Thyroid gland (tissue), 4 donors: ENCODE results near the gene BORCS6. TPM values are rescaled to one million over a fixed set of nuclear protein-coding genes. Genes with fewer than 3 reads are reported as not detected.
A peak's percentile ranks its signal among the peaks of the same experiment; 100 is the strongest.

Experiments used
- DNase-seq, 2 donors: peaks; one replicate each; pipeline ENCODE4 v3.0.0-alpha.2; 2019
- H3K27ac ChIP-seq, 3 donors: fragments of 200-600 bp; sonication (generic); 1 replicate in 2 of 3; 2 replicates in 1 of 3; pipeline ENCODE4 v1.5.1; 2016 to 2019; ENCODE audit warnings: mild to moderate bottlenecking in 1 of 3, moderate library complexity in 1 of 3
- H3K27me3 ChIP-seq: fragments of 200-600 bp; sonication (generic); one replicate; pipeline ENCODE4 v1.5.1; 2019
- H3K36me3 ChIP-seq, 2 donors: fragments of 200-600 bp; sonication (generic); one replicate each; pipeline ENCODE4 v1.5.1; 2016 to 2019
- H3K4me1 ChIP-seq, 2 donors: fragments of 200-600 bp; sonication (generic); one replicate each; pipeline ENCODE4 v1.5.1; 2017 to 2019
- H3K4me3 ChIP-seq, 3 donors: fragments of 200-600 bp; sonication (generic); replicated peaks in 1 of 3; 1 replicate in 2 of 3; 2 replicates in 1 of 3; pipeline ENCODE4 v1.5.1; 2016; ENCODE audit warnings: mild to moderate bottlenecking in 1 of 3
- H3K9me3 ChIP-seq: fragments of 200-600 bp; sonication (generic); one replicate; pipeline ENCODE4 v1.5.1; 2017
- POLR2A ChIP-seq, 2 donors: fragments of 450-650 bp; IDR thresholded peaks; one replicate each; pipeline ENCODE4 v1.6.1; 2017; ENCODE audit warnings: antibody characterized with exemption in 2 of 2, mild to moderate bottlenecking in 2 of 2, moderate library complexity in 1 of 2
- WGBS, 2 donors: methylation state at CpG; one replicate each; pipeline ENCODE4 v1.1.5; 2017; 5-methylcytosine and 5-hydroxymethylcytosine counted together
- intact Hi-C: fragments of 100-400 bp; cut with DNase I; formaldehyde crosslinking; loops from one replicate; pipeline ENCODE4 v1.15.1; 2023
- total RNA-seq, 4 donors: library from RNA; depleted of rRNA; stranded (reverse); fragments of >200 nt; gene quantifications; one replicate each; pipeline ENCODE4 v1.2.3, GENCODE V29; 2016
- TF ChIP-seq, protein P1 (sequence below), 6 experiments: fragments of 200-600 bp in 3 of 6; fragments of 450-650 bp in 3 of 6; sonication (generic) in 3 of 6; IDR thresholded peaks; one replicate each; pipeline ENCODE4 v1.5.1; 2016 to 2019; ENCODE audit warnings: antibody characterized with exemption in 6 of 6, mild to moderate bottlenecking in 2 of 6, inconsistent platforms in 1 of 6, moderate library complexity in 1 of 6

Gene BORCS6
- total RNA-seq, 4 donors from 2014 or later: 7.7 to 17.0 (median 15.5) TPM

GRCh38 chr17:8234361-8235270, 44.6 kb upstream of the BORCS6 start:
- WGBS, 2 donors: 90 to 94% methylated on average over 21 of the region's 21 CpGs
- intact Hi-C loops: no loop called here
- Histone ChIP-seq H3K36me3 (peaks cover 77 to 84% of the 10 kb centered on the region in 2 donors), H3K27ac (no peak overlapping the region), H3K4me3 (no peak overlapping the region), H3K9me3 (no peaks in the 10 kb centered on the region), H3K4me1 (no peaks in the 10 kb centered on the region), H3K27me3 (no peaks in the 10 kb centered on the region)
- TF ChIP-seq POLR2A (IDR thresholded peaks at IDR 0.05): no peak
- TF ChIP-seq, protein P1, sequence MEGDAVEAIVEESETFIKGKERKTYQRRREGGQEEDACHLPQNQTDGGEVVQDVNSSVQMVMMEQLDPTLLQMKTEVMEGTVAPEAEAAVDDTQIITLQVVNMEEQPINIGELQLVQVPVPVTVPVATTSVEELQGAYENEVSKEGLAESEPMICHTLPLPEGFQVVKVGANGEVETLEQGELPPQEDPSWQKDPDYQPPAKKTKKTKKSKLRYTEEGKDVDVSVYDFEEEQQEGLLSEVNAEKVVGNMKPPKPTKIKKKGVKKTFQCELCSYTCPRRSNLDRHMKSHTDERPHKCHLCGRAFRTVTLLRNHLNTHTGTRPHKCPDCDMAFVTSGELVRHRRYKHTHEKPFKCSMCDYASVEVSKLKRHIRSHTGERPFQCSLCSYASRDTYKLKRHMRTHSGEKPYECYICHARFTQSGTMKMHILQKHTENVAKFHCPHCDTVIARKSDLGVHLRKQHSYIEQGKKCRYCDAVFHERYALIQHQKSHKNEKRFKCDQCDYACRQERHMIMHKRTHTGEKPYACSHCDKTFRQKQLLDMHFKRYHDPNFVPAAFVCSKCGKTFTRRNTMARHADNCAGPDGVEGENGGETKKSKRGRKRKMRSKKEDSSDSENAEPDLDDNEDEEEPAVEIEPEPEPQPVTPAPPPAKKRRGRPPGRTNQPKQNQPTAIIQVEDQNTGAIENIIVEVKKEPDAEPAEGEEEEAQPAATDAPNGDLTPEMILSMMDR (IDR thresholded peaks at IDR 0.05): no peak
- no peak for DNase-seq

DNA sequence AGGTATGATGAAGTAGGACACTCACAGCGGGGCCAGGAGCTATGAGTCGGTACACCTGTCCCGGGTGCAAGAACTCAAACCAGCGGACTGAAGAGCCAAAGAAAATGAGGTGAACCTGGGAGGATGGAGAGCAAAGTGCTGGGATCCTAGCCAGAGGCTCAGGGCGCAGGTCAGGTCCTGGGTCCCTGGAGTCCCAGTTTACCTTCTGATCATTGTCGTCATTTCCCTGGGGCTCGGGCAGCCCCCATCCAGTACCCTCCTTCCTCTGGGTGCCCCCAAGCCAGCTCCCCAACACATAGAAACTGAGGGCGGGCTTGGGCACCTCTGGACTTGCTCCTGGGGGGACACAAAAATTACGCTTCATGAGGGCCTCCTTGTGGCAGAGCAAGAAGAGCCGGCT, 41.7 kb upstream of the BORCS6 start:
- WGBS, 2 donors: 95 to 96% methylated on average over 10 of the region's 10 CpGs
- Histone ChIP-seq H3K27ac (no peak overlapping the region), H3K36me3 (peaks cover 83 to 93% of the 10 kb centered on the region in 2 donors), H3K27me3 (no peaks in the 10 kb centered on the region), H3K9me3 (no peaks in the 10 kb centered on the region), H3K4me3 (no peak overlapping the region), H3K4me1 (no peaks in the 10 kb centered on the region)
- TF ChIP-seq POLR2A (IDR thresholded peaks at IDR 0.05): no peak
- TF ChIP-seq, protein P1 (IDR thresholded peaks at IDR 0.05): no peak
- intact Hi-C loops: no loop called here
- DNase-seq: no peak

GRCh38 chr17:8227238-8227581, 37.2 kb upstream of the BORCS6 start:
- intact Hi-C loops: loop anchor here (10.0 kb wide), 2 partner anchors 68 to 102 kb away; partner anchors contain the start of genes HES7 and SLC25A35
- Histone ChIP-seq H3K27ac (peak overlapping the region in 2 of 3 donors; percentile 32 to 59), H3K9me3 (no peaks in the 10 kb centered on the region), H3K36me3 (peaks cover 43 to 52% of the 10 kb centered on the region in 2 donors), H3K4me1 (peaks cover 8 to 12% of the 10 kb centered on the region in 2 donors), H3K27me3 (no peaks in the 10 kb centered on the region), H3K4me3 (no peak overlapping the region)
- 80 to 83% methylated on average over 4 of the region's 4 CpGs for WGBS, 2 donors
- TF ChIP-seq POLR2A (IDR thresholded peaks at IDR 0.05): no peak
- TF ChIP-seq, protein P1 (IDR thresholded peaks at IDR 0.05): no peak
- DNase-seq: no peak

DNA sequence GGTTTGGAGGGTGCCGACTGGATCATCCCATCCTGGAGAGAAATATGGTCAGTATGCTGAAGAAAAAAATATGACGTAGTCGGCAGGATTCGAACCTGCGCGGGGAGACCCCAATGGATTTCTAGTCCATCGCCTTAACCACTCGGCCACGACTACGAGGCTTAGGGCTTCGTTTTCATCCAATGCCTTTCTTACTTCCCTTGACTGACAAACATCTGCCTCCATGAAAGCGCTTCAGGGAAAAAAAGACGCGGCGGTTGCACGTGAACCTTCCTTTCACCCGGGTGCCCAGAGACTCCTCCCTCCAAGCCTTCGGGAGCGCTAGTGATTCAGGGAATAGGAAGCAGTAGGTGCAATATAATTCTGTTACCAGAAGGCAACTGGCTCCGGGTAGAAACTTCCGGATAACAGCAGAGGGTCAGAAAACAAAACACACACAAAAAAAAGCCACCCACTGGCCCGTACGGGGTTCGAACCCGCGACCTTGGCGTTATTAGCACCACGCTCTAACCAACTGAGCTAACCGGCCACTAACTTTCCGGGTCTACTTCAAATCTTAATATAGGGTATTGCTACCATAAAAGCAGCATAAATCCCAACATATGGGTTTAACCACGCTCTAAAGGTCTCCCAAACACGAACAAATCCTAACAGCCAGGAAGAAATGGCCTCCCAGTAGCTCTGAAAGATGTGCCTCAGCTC, 36.7 kb upstream of the BORCS6 start:
- H3K36me3 ChIP-seq: peaks cover 38 to 47% of the 10 kb centered on the region in 2 donors
- 11 to 15% methylated on average over 30 to 32 of the region's 32 CpGs for whole genome bisulfite sequencing, 2 donors
- intact Hi-C loops: loop anchor here (10.0 kb wide), 2 partner anchors 68 to 102 kb away; partner anchors contain the start of genes HES7 and SLC25A35
- DNase-seq: peak; percentile 52 to 66
- peak overlapping the region; percentile 23 to 59 (median 32) for H3K27ac ChIP-seq
- peaks cover 8 to 12% of the 10 kb centered on the region in 2 donors for H3K4me1 ChIP-seq
- no peak overlapping the region for H3K4me3 ChIP-seq
- H3K27me3 ChIP-seq: no peaks in the 10 kb centered on the region
- H3K9me3 ChIP-seq: no peaks in the 10 kb centered on the region
- TF ChIP-seq, protein P1 (IDR thresholded peaks at IDR 0.05): no peak
- no peak for TF ChIP-seq POLR2A (IDR thresholded peaks at IDR 0.05)
